ENCODE measurements around the gene ACOX3.
A peak's percentile ranks its signal among the peaks of the same experiment; 100 is the strongest.
"Not testable (repeated sequence)": the region's sequence is repeated elsewhere in the genome, so short reads cannot be mapped to it uniquely, and the experiment has no call there.

The ACOX3 gene

GRCh38 chr4:8440492-8441311 lies at the start of gene ACOX3, which contains the start of gene TRMT44:
Gene ACOX3, minus strand, starts transcription at chr4:8440723. Its CDS starts 24,202 bp downstream, at chr4:8416521.
Gene TRMT44, plus strand, starts transcription at chr4:8440777. Its CDS starts 46 bp downstream, at chr4:8440823.
- DNase-seq: peak; percentile 29

GRCh38 chr4:8488791-8489369 lies 48.4 kb upstream of the ACOX3 start:
- DNase-seq: no peak

DNA sequence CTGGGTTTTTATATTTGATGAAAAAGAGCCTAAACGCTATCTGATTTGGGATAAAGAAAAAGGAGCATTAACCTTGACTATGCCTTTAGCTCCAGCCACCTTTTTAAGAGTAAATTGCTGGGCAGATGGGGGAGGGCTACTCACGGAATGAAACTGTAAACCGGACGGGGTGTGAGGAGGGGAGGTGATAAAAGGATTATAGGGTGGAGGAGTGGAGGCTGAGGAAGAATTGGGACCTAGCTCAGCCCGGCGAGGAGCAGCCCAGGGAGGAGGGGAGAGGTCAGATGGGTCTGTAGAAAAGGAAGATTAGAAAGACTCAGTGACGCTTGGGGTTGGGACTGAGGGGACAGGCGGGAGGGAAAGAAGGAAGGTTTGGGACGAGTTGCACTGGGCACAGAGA lies 46.1 kb upstream of the ACOX3 start:
- not testable (repeated sequence) for DNase-seq

- DNase-seq: no peak
These were observed 39.7 kb upstream of the ACOX3 start for GRCh38 chr4:8480221-8480620.

DNA sequence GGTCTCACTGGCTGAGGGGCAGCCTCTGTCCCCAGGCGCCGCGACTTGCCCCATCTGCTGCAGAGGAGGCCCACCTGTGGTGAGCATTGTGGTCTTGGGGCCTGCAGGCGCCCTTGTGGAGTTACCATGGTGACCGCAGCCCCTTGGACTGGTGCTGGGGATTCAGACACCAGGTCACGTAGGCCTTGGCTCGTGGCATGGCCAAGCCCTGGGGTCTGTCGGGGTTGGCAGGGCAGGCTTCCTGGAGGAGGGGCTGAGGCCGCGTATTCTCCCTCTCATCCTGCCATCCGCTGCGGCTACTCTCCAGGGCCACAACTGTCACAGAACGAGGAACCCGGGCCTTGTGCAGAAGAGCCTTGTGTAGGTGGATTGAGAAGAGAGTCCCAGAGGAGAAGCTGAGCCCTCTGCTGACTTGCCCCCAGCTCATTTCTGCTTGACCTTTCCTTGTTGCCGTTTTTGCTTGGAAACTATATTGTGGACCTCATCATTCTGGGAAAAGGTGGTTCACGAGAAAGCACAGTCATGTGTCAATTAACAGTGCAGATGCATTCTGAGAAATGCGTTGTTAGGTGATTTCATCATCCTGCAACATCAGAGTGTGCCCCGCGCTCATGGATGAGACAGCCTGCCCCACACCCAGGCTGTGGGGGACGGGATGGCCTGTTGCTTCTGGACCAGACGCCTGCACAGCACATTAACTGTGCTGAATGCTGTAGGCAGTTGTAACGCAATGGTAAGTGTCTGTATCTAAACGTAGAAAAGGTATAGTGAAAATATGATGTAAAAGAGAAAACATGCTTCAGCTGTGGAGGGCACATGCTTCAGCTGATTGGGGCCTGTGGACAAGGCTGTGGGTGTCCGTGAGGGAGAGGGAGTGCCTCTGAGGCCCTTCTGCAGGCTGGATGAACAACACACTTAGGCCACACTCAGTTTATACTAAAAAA lies 38.5 kb upstream of the ACOX3 start:
- DNase-seq: no peak

DNA sequence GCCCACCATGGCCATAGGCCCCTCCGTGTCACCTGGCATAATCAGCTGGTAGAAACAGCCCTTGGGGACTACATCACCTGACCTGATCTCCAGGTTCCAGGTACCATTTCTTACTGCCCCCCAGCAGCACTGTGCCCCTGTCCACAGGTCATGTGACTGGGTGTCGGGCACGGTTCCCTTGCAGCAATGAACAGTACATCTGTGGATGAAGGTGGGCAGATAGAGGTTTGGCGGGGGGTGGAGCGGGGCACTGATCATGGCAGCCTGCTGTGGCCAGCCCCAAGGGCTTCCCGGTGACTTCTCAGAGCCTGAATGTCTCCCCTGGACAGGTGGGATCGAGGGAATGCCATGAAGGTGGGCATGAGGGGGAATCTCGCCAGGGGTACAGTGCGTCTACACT lies 37.8 kb upstream of the ACOX3 start:
- DNase-seq: no peak

- DNase-seq: no peak
These were observed 37.2 kb upstream of the ACOX3 start for GRCh38 chr4:8477676-8478075.

DNA sequence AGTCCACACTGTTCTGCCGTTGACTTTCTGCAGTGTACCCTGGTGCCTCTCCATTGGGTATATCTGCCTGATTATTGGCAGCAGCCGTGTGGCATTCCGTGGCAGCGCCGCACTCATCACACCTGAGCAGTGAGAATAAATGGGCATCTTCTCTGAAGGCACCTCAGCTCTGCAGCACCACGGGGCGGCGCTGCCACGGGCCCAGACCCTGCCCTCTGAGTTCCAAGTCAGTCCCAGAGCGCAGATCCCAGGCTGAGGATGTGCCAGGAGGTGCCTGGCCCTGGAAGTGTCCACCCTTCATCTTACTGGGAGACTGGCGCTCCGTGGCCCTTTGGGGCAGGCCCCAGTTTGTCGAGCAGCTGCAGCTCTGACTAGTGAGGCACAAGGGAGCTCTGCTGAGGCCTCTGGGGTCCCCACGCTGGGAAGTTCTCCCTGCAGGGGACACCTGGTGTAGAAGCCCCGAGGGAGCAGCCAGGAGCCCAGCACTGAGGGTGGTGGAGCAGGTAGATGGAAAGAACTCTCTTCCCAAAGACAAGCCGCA lies 36.6 kb upstream of the ACOX3 start:
- DNase-seq: no peak

GRCh38 chr4:8475751-8476575 lies 35.4 kb upstream of the ACOX3 start:
- DNase-seq: no peak

DNA sequence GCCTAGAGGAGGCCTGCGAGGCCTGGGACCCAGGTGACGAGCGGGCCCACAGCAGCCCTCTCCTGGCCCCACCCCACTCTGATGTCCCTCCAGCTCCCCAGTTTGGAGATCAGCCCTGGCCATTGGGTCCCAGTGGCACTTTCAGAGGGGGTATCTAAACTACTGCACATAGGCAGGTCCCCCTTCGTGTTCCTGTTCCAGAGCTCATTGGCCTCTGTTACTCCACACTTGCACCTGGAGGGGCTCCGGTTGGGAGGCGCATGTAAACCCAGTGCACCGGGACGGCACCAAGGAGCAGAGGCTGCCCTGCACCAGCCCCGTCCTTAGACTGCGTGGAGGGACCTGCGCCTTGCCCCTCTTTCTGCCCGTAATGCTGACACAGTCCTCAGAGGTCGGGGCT lies 34.3 kb upstream of the ACOX3 start:
- no peak for DNase-seq

GRCh38 chr4:8473920-8474590 lies 33.5 kb upstream of the ACOX3 start:
- DNase-seq: no peak

DNA sequence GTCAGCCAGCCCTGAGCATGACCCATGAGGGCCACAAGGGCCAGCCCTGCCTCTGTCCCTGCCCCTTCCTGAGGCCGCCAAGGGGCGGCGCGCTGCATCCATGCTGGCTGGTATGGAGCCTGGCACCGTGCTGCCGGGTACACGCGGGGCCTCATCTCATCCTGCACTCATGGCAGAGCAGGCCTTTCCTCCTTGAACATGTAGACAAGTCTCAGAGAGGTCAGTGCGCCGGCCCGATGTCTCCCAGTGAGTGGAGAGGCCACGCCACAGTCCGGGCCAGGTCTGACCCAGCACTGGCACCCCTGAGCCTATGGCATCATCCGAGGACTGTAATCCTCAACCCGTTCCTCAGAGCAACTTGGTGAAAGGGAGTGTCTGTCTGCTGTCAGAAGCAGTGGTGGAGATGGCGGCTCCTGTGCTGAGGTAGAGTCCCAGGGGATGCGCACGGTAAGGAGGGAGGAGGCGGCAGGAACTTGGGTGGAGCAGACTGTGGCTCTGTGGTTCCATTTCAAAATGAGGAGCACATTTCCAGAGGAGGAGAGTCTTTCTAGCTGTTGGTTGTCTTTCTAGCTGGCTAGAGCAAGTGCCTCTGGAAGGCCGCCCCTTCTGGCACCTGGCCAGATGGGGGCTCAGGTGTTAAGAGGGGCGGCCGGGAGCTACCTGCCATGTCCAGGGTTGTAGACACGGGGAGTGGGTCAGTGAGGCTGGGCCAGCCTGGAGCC lies 32.8 kb upstream of the ACOX3 start:
- no peak for DNase-seq

- DNase-seq: no peak
These were observed 32.2 kb upstream of the ACOX3 start for GRCh38 chr4:8472689-8473197.

DNA sequence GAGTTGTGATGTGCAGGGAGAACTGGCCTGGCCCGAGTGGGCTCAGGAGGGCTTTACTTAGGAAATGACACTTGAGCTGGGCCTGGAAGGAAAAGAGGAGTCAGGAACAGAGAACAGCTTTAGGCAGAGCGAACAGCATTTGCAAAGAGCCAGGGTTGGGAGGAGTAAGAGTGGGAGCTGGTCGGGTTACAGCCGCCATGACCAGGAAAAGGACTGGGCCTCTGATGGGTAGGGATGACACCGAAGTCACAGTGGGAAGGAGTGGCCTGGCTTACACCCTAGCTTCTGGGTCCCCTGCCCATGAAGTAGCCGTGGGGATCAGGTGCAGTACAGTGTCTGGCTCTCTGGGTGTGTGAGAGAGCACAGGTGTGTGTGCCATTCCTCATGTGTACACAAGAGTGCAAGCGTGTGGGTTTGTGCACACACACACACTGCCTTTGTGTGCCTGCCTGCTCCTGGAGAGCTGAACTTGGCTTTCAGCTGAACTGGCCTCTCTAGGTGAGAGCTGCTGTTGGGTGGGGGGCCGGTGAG lies 31.7 kb upstream of the ACOX3 start:
- DNase-seq: no peak

DNA sequence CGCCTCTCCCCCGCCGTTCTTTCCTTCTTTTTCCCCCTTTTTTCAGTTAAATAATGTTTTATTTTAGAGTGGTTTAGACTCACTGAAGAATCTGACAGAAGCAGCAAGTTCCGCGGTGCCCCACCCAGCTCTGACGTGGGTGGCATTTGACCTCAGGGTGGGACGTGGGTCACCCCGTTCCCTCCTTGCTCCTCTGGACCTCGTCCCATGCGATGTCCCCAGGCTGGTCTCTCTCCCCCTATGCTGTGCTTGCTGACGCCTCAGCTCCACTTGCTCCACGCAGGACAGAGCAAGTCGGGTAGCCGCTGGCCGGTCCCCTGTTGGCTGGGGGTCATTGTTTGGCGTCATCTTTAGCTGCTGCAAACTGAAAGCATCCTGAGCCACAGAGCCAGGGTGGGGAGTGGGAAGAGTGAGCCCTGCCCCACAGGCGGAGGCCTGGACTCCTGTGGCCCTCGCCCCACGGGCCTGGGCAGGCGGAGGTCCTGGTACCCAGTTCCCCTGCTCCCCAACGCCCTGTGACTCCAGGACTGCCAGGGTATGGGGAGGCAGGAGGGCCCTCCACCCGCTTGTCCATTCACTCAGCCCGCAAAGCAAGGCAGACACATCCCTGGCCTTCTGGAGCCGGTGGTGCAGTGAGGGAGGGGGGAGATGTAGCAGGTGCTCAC lies 30.8 kb upstream of the ACOX3 start:
- DNase-seq: no peak

- no peak for DNase-seq
These were observed 30.0 kb upstream of the ACOX3 start for GRCh38 chr4:8470451-8471024.

DNA sequence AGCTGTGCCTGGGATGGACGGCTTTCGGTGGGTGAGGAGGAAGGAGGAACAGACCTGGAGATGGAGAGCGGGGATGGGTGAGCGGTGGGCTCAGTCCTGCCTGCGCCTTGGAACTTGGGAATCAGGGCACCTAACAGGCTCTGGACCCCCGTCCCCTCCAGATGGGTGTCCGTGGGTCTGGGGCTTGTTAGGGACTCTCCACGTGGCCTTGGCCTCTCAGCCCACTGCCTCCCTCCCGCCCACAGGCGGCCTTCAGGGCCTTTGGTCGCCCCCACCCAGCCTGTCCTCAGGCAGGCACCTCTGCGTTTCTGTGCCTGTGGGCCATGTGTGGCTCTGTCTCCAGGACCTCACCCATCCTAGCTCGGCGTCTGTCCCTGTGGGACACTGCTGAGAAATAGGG lies 29.0 kb upstream of the ACOX3 start:
- DNase-seq: no peak

GRCh38 chr4:8468746-8469535 lies 28.4 kb upstream of the ACOX3 start:
- no peak for DNase-seq

DNA sequence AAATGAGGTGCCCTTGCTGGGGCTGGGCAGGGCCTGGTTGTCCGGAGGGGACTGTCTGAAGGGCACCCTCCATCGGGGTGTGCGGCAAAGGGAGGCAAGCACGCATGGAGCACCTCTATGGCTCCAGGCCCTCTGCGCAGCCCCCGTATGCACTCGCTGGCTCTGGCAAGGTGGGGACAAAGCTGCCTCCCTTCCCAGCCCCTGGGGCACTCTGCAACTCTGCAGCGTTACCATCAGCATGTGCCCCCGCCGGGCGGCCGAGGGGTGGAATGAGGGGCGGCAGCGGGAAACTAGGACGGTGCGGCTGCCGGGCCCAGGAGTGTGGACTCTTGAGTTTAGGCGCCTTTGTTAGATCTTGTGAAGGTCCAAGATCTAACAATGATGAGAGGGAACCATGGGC lies 26.5 kb upstream of the ACOX3 start:
- no peak for DNase-seq

Measured in NCI-H446 treated with DMSO at 0.1 percent for 48 hours (cell line).